K562 (cell line): ENCODE results near the gene BAK1. TPM values are rescaled to one million over a fixed set of nuclear protein-coding genes. Genes with fewer than 3 reads are reported as not detected.

Experiments
- ATAC-seq: fragments of 200-7000 bp; cut with Tn5 transposase; 3 replicates; pipeline ENCODE4 v1.9.1; 2020; ENCODE audit warnings: moderate library complexity
- BruUV-seq: library from RNA; stranded (reverse); fragments of 400-500 nt; replicated peaks from 2 replicates; lab custom pipeline; 2021; lab: Mats Ljungman, UMichigan
- CTCF ChIA-PET: fragments of 300-600 bp; formaldehyde crosslinking; extraction: SDS; loops from one replicate; lab custom pipeline; 2021; ENCODE audit warnings: low intra/inter-chr PET ratio; lab: Yijun Ruan, JAX
- POLR2A ChIA-PET: fragments of 300-600, 350-650 bp; sonication (Branson Sonifier 250); formaldehyde crosslinking; extraction: SDS; loops from one replicate; lab custom pipeline; 2021; ENCODE audit warnings: antibody characterized with exemption, inconsistent platforms; lab: Yijun Ruan, JAX
- DNase-seq, 4 experiments: peaks; one replicate each; pipeline versions ENCODE4 v3.0.0 to v3.0.0-alpha.2; 2011 to 2018; ENCODE audit warnings: low spot score in 3 of 4, mixed read lengths in 3 of 4; ENCODE audit errors: extremely low read depth in 1 of 4
- FAIRE-seq: peaks from 2 replicates; lab custom pipeline; 2011; peaks lifted over from hg19 to GRCh38; lab: Jason Lieb, UNC
- H2AFZ ChIP-seq: 2 replicates; pipeline ENCODE4 v1.6.0; 2011; ENCODE audit warnings: low read depth, low read length, control low read depth, inconsistent platforms
- H3K27ac ChIP-seq: fragments of 200-600 bp; 3 replicates; pipeline ENCODE4 v1.8.0; 2011; ENCODE audit warnings: low read depth, mild to moderate bottlenecking, control low read depth, inconsistent platforms, low read length, moderate library complexity, mixed read lengths; ENCODE audit errors: extremely low read depth
- H3K27me3 ChIP-seq, 2 experiments: fragments of 300-600 bp in 1 of 2; 2 replicates in 1 of 2; 3 replicates in 1 of 2; pipeline versions ENCODE4 v1.6.0 to v1.8.0; 2011; ENCODE audit warnings: inconsistent platforms in 2 of 2, low read length in 2 of 2, mild to moderate bottlenecking in 1 of 2, mixed read lengths in 1 of 2, moderate library complexity in 1 of 2; ENCODE audit not compliant: control insufficient read depth in 2 of 2, insufficient read depth in 2 of 2
- H3K36me3 ChIP-seq: fragments of 300-600 bp; 3 replicates; pipeline ENCODE4 v1.8.0; 2011; ENCODE audit warnings: mild to moderate bottlenecking, low read length, inconsistent platforms; ENCODE audit not compliant: control insufficient read depth, insufficient read depth
- H3K4me1 ChIP-seq, 2 experiments: fragments of 200-600 bp in 1 of 2; replicated peaks in 1 of 2; 2 replicates in 1 of 2; 3 replicates in 1 of 2; pipeline versions ENCODE4 v1.5.1 to v1.8.0; 2011; ENCODE audit warnings: inconsistent platforms in 2 of 2, low read length in 2 of 2, mild to moderate bottlenecking in 1 of 2, mixed read lengths in 1 of 2, moderate library complexity in 1 of 2; ENCODE audit not compliant: control insufficient read depth in 2 of 2, insufficient read depth in 2 of 2
- H3K4me2 ChIP-seq: 2 replicates; pipeline ENCODE4 v1.6.1; 2011; ENCODE audit warnings: low read length, control low read depth, inconsistent platforms, mixed read lengths; ENCODE audit not compliant: insufficient read depth
- H3K4me3 ChIP-seq: fragments of 200-600 bp; sonication (generic), shearing (Covaris generic); 2 replicates; pipeline ENCODE4 v1.5.1; 2016; ENCODE audit warnings: control low read depth, inconsistent platforms
- H3K79me2 ChIP-seq: fragments of 200-600 bp; 3 replicates; pipeline ENCODE4 v1.8.0; 2011; ENCODE audit warnings: low read length, inconsistent platforms; ENCODE audit not compliant: control insufficient read depth, insufficient read depth
- H3K9ac ChIP-seq, 2 experiments: 2 replicates each; pipeline versions ENCODE4 v1.6.0 to v1.6.1; 2011; ENCODE audit warnings: low read depth in 2 of 2, low read length in 2 of 2, control low read depth in 1 of 2, inconsistent platforms in 1 of 2, mild to moderate bottlenecking in 1 of 2, mixed read lengths in 1 of 2; ENCODE audit not compliant: insufficient read depth in 1 of 2
- H3K9me1 ChIP-seq: one replicate; pipeline ENCODE4 v1.6.0; 2011; ENCODE audit warnings: inconsistent platforms, mild to moderate bottlenecking, low read length, moderate library complexity; ENCODE audit not compliant: control insufficient read depth, insufficient read depth
- H3K9me3 ChIP-seq: replicated peaks from 2 replicates; pipeline ENCODE4 v1.5.1; 2011; ENCODE audit warnings: low read depth, low read length, inconsistent platforms; ENCODE audit not compliant: control insufficient read depth, insufficient read depth
- H4K20me1 ChIP-seq: replicated peaks from 2 replicates; pipeline ENCODE4 v1.6.1; 2011; ENCODE audit warnings: low read length, inconsistent platforms, mixed read lengths; ENCODE audit not compliant: control insufficient read depth, insufficient read depth
- CREB3L1 ChIP-seq: fragments of 450-650 bp; IDR thresholded peaks from 2 replicates; pipeline ENCODE4 v1.6.1; 2014; ENCODE audit warnings: low read depth, mild to moderate bottlenecking, moderate library complexity, borderline replicate concordance
- GATAD2A ChIP-seq: fragments of 450-650 bp; IDR thresholded peaks from 2 replicates; pipeline ENCODE4 v1.6.1; 2017
- MBD2 ChIP-seq: sonication (generic); IDR thresholded peaks from 2 replicates; pipeline ENCODE4 v1.6.1; 2016; ENCODE audit warnings: low read depth, borderline replicate concordance
- NR2C1 ChIP-seq, 2 experiments: fragments of 450-650 bp; IDR thresholded peaks; 2 replicates each; pipeline ENCODE4 v1.6.1; 2017; ENCODE audit warnings: mild to moderate bottlenecking in 2 of 2, antibody characterized with exemption in 1 of 2, inconsistent platforms in 1 of 2, missing compliant biosample characterization in 1 of 2, missing genetic modification characterization in 1 of 2
- NR2C2 ChIP-seq, 2 experiments: fragments of 200-800 bp in 1 of 2; sonication (Bioruptor generic) in 1 of 2; sonication (generic) in 1 of 2; formaldehyde crosslinking in 1 of 2; IDR thresholded peaks; 2 replicates each; pipeline versions ENCODE4 v1.6.1 to v1.8.0; 2016 to 2022; ENCODE audit warnings: mild to moderate bottlenecking in 1 of 2, missing compliant biosample characterization in 1 of 2, missing genetic modification characterization in 1 of 2, missing genetic modification reagents in 1 of 2
- WGBS: fragments of 100-300 bp; shearing (Covaris generic); methylation state at CpG from one replicate; pipeline ENCODE4 v1.1.6; 2016; ENCODE audit warnings: low coverage, mixed read lengths; ENCODE audit not compliant: insufficient coverage; ENCODE audit errors: missing lambda C conversion rate; 5-methylcytosine and 5-hydroxymethylcytosine counted together
- in situ Hi-C: fragments of 300-500 bp; cut with MboI; formaldehyde crosslinking; loops from 4 replicates; pipeline ENCODE4 v1.15.0; 2018; ENCODE audit warnings: inconsistent platforms, mixed read lengths
- intact Hi-C: fragments of 100-400 bp; cut with micrococcal nuclease; formaldehyde crosslinking; loops from 2 replicates; pipeline ENCODE4 v1.14.2; 2022
- polyA plus RNA-seq, 8 experiments: library from polyadenylated mRNA; depleted of rRNA in 4 of 8; stranded (reverse) in 5 of 8; unstranded in 3 of 8; fragments of >200 nt; fragmentation: Nextera tagmentation in 2 of 8; fragmentation: Illumina TruSeq in 1 of 8; extraction: Ambion mirVana in 2 of 8; extraction: Trizol in 1 of 8; gene quantifications; 2 replicates each; pipeline versions ENCODE4 v1.2.1 to v1.2.3, GENCODE V29; 2011 to 2014; ENCODE audit warnings: inconsistent platforms in 1 of 8, missing spikeins in 1 of 8
- total RNA-seq, 7 experiments: library from RNA; depleted of rRNA in 6 of 7; stranded (reverse); fragments of >200 nt in 6 of 7; fragmentation: Illumina TruSeq in 2 of 7; extraction: Trizol in 2 of 7; gene quantifications; 2 replicates each; pipeline versions ENCODE4 v1.2.1 to v1.2.3, GENCODE V29; 2011 to 2021; ENCODE audit warnings: low replicate concordance in 1 of 7

The BAK1 gene
- total and polyA plus RNA-seq, 9 of the 15 experiments (the other 6 are each of a cell fraction or from before 2014, with no cell fraction given) = 5.4 to 30.7 (median 18.9) TPM

- no peaks in the 10 kb centered on the region for H3K27me3 ChIP-seq
- peak in 1 of 4 experiments; percentile 8 for DNase-seq
- no TSS peak for BruUV-seq
- H4K20me1 ChIP-seq = no peaks in the 10 kb centered on the region
- in situ Hi-C loops = no loop called here
- H3K4me2 ChIP-seq = no peak overlapping the region
- ChIA-PET CTCF (no interaction called here), POLR2A (interaction anchor here (0.6 to 1.2 kb wide), 4 partner anchors 10 to 110 kb away, joined by 3 to 4 read pairs (median 3); no protein-coding TSS in a partner anchor)
- intact Hi-C loops = no loop called here
- peaks cover 9% of the 10 kb centered on the region; the same call in 1 of the 3 replicates for H3K36me3 ChIP-seq
- TF ChIP-seq GATAD2A (no peak), NR2C1 (IDR thresholded peaks at IDR 0.05) (peak; percentile 61), NR2C1 (tag; IDR thresholded peaks at IDR 0.05) (peak; percentile 65), NR2C2 (CRISPR knock-in tag; IDR thresholded peaks at IDR 0.05) (no peak), NR2C2 (tag; IDR thresholded peaks at IDR 0.05) (peak; percentile 30; the same call in 1 of the 2 replicates), CREB3L1 (no peak), MBD2 (no peak)
- no peak overlapping the region for H3K27ac ChIP-seq
- peak overlapping the region in 1 of 2 experiments; percentile 19; a peak in 1 of 4 replicates for H3K9ac ChIP-seq
- H3K79me2 ChIP-seq = no peaks in the 10 kb centered on the region
- H3K4me3 ChIP-seq = no peak overlapping the region
- no peak for ATAC-seq
- no peak for FAIRE-seq
- H3K4me1 ChIP-seq = peaks cover 3 to 22% of the 10 kb centered on the region in 2 experiments; a peak in 4 of 5 replicates
- H2AFZ ChIP-seq = no peak overlapping the region
- 80% methylated on average over 6 of the region's 6 CpGs for WGBS
- no peaks in the 10 kb centered on the region for H3K9me3 ChIP-seq
- H3K9me1 ChIP-seq = no peaks in the 10 kb centered on the region
Observed at GRCh38 chr6:33568826-33569570, 11.1 kb downstream of the BAK1 start.
